Superior temporal gyrus (tissue), 1 donor: ENCODE results near the gene GGTLC2.

Experiments
- DNase-seq: peaks from one replicate; pipeline ENCODE4 v3.0.0-alpha.2; 2016; ENCODE audit errors: extremely low spot score

GGTLC2 gene

DNA sequence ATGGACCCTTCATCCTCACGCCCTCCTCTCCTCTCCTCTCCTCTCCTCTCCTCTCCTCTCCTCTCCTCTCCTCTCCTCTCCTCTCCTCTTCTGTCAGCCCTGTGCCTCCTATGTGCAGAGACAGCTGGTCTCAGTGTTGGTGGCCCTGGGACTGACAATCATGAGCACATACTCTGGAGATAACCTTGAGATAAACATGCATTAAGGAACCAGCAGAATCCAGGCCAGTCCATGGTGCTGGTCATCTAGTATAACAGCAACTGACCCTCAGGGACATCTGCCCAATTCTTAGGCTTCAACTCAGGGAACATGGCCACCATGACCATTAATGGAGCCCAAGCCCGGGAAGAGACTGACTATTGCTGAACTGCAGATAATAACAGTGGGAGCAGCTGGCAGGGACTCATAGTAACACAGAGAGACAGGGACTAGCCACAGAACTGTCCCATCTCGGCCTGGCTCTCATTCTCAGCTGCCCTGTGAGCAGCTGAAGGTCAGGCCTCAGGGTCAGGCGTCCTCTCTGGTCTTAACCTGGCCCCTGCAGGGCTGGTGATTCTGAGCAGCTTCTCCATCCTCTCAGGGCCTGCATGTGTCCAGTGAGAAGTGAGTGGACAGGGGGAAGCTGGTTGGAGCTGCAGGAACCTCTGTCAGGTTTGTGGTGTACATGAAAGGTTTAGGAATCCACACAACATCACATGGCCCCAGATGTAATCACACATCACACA is 45.4 kb downstream of the GGTLC2 start:
- no peak for DNase-seq

DNA sequence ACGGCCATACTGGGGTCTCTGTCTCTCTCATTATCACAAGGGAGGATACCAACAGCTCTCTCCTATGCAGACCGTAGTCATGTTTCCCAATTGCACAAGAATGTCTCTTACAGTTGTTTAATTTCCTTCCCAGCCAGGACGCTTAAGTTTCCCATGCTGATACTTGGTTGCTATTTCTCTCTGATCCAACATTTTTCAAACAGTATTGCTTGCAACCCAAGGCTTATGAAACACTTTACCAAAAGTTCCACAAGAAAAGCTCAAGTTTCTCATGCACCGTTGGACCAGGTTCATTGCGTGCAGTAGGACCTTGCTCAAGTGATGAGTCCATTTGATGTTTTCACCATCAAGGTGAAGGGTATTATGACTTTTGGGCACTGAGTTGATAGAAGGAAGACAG is 46.6 kb downstream of the GGTLC2 start:
- no peak for DNase-seq

DNA sequence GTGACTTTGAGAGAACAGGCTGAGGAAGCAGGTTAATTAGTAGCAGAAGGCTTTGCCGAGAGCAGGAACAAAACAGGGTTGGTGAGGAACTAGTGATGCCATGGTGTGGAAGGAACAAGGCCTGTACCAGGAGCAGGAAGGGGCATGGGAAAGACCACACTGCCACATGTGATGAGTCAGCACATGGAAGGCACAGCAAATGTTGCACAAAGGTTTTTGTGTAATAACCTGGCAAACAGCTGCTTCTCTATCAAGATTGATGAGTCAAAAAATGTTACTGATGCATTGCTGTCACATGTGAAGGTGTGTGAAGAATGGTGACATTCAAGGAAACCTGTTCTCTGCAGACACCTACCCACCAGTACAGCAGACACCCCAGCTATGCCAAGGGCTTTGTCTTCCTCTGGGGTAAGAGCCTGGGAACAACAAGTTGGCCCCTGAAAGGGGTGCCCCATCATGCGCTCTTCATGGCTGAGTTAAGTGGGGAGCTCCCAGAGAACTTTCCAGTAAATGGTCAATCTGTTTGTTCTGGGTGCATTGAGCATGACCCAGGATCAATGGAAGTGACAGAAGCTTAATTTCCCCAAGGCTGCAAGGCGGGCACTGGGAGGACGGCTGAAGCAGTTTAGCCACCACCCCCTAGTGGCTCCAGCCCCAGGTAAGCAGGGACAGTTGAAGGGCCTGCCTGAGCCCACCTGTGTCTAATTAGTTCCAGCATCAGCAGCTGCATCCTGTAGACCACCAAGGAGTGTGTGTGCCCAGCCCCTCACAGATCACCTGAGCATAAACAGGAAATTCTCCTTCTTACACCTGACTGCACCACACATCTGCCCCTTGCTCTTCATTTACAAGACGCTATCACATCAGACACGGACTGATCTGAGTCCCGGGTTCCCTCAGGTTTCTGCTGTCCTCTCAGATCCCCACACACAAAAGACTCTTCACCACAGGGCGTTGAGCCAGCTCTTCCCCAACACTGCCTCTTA is 47.6 kb downstream of the GGTLC2 start:
- no peak for DNase-seq

DNA sequence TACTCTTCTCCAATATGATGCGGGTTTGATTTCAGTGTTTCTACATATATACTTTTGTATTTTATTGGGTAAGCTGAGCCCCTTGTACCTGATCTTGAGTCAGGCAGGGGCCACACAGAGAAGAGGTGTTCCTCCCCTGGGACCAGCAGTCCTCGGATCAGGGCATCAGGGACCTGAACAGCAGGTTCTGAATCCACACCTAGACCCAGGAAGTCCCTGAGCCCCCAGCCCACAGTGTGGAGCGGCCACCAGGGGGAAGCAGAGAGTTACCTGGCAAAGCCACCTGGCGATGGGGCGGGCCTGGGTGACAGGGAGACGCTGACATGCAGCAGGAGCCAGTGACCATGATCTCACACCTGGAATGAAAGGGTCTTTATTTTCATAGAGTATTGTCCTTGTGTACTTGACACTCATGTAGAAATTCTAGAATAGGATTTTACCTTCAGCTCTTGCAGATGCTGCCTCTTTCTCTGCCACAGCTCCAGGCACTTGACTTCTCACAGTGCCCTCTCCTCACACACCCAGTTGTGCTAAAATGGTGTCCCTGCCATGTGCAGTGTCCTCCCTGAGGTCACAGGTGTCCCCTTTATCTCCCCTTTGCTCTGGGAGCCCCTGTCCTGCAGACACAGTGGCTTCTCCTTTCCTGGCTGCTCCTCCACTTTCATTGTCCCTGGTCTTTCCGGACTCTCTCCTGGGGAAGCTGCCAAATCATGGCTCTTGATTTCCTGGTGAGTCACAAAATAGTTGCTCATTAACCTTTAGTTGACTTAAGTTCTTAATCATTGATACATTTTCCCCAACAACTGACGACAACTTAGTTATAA is 48.5 kb downstream of the GGTLC2 start:
- no peak for DNase-seq

DNA sequence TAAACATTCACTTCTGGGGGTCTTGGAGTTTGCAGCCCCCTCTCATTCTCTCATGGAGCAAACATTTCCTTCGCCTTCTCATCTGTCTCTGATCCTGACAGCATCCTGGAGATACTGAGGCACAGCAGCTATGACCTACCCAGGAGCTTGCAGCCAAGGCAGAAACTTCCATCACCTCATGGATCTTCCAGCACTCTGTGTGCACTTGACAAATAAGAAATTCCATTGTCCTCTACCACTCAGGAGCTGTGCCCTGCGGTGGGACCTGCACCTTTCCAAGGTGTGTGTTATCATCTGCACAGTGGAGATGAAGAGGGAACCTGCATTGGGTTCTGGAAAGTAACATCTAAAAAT is 49.1 kb downstream of the GGTLC2 start:
- no peak for DNase-seq

DNA sequence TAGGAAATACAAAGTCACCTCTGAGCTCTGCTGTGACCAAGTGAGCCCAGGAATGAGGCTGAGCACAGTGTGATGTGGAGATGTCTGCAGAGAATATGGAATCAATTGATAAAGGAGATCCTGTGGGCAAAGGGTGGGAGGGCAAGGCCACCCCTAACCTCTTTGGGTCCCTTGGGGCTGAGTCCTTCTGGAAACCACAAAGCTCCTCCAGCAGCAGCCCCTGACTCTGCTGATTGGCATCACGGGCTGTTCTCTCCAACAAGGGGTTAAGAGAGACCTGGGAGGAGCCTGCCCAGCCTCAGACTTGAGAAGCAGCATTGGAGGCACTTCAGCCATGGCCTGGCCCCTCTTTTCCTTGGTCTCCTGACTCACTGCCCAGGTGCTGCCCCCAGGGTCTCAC is 49.7 kb downstream of the GGTLC2 start:
- DNase-seq = no peak

DNA sequence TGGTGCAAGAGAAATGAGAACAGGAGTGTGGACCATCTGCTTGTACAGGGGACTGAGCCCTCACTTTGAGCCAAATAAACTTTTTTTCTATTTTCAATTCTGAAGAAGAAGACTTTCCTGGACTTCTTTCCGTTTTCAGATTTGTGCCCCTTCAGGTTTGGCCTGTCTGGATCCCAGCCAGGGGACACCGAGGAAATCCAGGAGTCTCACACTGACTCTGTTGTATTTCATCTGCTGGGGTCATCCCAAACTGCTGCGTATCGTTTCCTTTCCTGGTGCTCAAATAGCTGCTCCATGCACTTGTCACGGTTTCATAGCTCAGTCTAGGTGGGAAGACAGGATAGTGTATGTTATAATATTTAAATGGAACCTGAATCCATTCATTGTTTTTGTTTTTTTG is 51.7 kb downstream of the GGTLC2 start:
- no peak for DNase-seq
